Erythroblast (primary cell): ENCODE measurements around the gene GLIS1.

ENCODE experiments used
- GATA1 ChIP-seq: IDR thresholded peaks from 2 replicates; pipeline ENCODE4 v1.6.1; 2011; ENCODE audit warnings: low read depth, mild to moderate bottlenecking, control low read depth, low read length, moderate library complexity
- POLR2A ChIP-seq: IDR thresholded peaks from 2 replicates; pipeline ENCODE4 v1.6.1; 2011; ENCODE audit warnings: mild to moderate bottlenecking, low read length

DNA sequence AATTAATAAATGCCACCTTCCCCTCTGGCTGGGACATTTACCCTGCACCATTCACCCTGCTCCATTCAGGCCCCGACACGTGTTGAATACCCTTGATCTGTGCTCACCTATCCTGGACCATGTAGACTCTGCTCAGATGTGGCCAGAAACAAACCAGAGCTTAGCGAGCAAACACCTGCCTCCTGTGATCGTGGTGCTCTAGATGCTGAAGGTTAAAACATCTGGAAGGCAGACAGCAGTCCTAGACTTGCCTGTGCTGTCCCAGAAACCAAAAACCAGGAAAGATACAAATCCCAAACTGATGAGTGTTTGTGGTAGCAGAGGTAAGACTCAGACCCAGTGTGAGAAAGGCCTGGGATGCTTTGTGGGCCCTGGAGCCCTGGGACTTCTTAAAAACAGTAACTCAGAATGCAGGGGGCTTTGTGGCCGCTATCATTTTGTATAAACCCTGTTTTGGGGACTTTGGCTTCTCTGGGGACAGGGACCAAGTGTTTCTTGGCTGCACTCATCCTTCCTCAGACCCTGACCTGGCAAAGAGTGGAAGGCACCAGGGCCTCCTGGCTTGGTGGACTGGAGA is 180.1 kb downstream of the GLIS1 start:
- TF ChIP-seq POLR2A (no peak), GATA1 (no peak)
